Prostate gland (tissue), 2 donors: ENCODE results near the gene IRX4.

Source experiments
- CTCF ChIP-seq, 4 experiments: fragments of 200-600 bp in 2 of 4; fragments of 450-650 bp in 2 of 4; sonication (generic) in 2 of 4; IDR thresholded peaks; 1 replicate in 3 of 4; 2 replicates in 1 of 4; pipeline ENCODE4 v1.5.1; 2016 to 2019; ENCODE audit warnings: antibody characterized with exemption in 4 of 4, mild to moderate bottlenecking in 2 of 4, moderate library complexity in 2 of 4
- POLR2AphosphoS5 ChIP-seq: sonication (generic); formaldehyde crosslinking; IDR thresholded peaks from one replicate; pipeline ENCODE4 v1.6.1; 2017; ENCODE audit warnings: antibody characterized with exemption

- no peak for TF ChIP-seq POLR2AphosphoS5
- TF ChIP-seq CTCF (IDR thresholded peaks at IDR 0.05), result no peak
Observed at GRCh38 chr5:1901061-1901460, 18.3 kb upstream of the IRX4 start.
